Neural cell (in vitro differentiated cells): ENCODE results near the gene HOMEZ. TPM values are rescaled to one million over a fixed set of nuclear protein-coding genes. Genes with fewer than 3 reads are reported as not detected.
"Not testable (repeated sequence)": the region's sequence is repeated elsewhere in the genome, so short reads cannot be mapped to it uniquely, and the experiment has no call there.

Experiments used
- H2AFZ ChIP-seq: fragments of 200-600, 300-800 bp; sonication (generic), shearing (Covaris generic); 2 replicates; pipeline ENCODE4 v1.6.0; 2014; ENCODE audit warnings: low read depth, mild to moderate bottlenecking, antibody characterized with exemption, low read length, moderate library complexity
- H3F3A ChIP-seq: fragments of 200-600 bp; shearing (Covaris generic); 2 replicates; pipeline ENCODE4 v1.6.1; 2016; ENCODE audit warnings: mild to moderate bottlenecking, moderate library complexity, mixed read lengths, antibody characterized with exemption, low read length; ENCODE audit not compliant: insufficient read depth, poor library complexity, severe bottlenecking
- H3K27ac ChIP-seq: fragments of 200-600, 300-800 bp; sonication (generic), shearing (Covaris generic); 2 replicates; pipeline ENCODE4 v1.5.1; 2014; ENCODE audit warnings: mild to moderate bottlenecking, low read length, moderate library complexity
- H3K27me3 ChIP-seq: fragments of 300-800, 200-600 bp; sonication (generic), shearing (Covaris generic); 2 replicates; pipeline ENCODE4 v1.6.0; 2014; ENCODE audit warnings: mild to moderate bottlenecking, low read depth, low read length, moderate library complexity; ENCODE audit not compliant: insufficient read depth
- H3K36me3 ChIP-seq: fragments of 300-800, 200-600 bp; sonication (generic), shearing (Covaris generic); 2 replicates; pipeline ENCODE4 v1.5.1; 2014; ENCODE audit warnings: mild to moderate bottlenecking, antibody characterized with exemption, low read length, moderate library complexity; ENCODE audit not compliant: insufficient read depth
- H3K4me2 ChIP-seq: fragments of 300-800, 200-600 bp; sonication (generic), shearing (Covaris generic); 2 replicates; pipeline ENCODE4 v1.6.0; 2014; ENCODE audit warnings: mild to moderate bottlenecking, low read length
- H3K4me3 ChIP-seq: fragments of 300-800, 200-600 bp; sonication (generic), shearing (Covaris generic); 2 replicates; pipeline ENCODE4 v1.5.1; 2014; ENCODE audit warnings: mild to moderate bottlenecking, low read length, moderate library complexity
- H3K79me2 ChIP-seq: fragments of 200-600 bp; shearing (Covaris generic); replicated peaks from 2 replicates; pipeline ENCODE4 v1.6.0; 2014; ENCODE audit warnings: mild to moderate bottlenecking, low read length, moderate library complexity; ENCODE audit not compliant: insufficient read depth
- H3K9ac ChIP-seq: fragments of 300-800, 200-600 bp; sonication (generic), shearing (Covaris generic); 2 replicates; pipeline ENCODE4 v1.6.1; 2016; ENCODE audit warnings: mild to moderate bottlenecking, low read length, mixed read lengths
- H3K9me2 ChIP-seq: fragments of 200-600 bp; shearing (Covaris generic); 2 replicates; pipeline ENCODE4 v1.6.1; 2016; ENCODE audit warnings: mild to moderate bottlenecking, low read length, mixed read lengths; ENCODE audit not compliant: insufficient read depth
- H3K9me3 ChIP-seq: fragments of 200-600, 300-800 bp; sonication (generic), shearing (Covaris generic); 2 replicates; pipeline ENCODE4 v1.6.1; 2016; ENCODE audit warnings: mild to moderate bottlenecking, mixed run types, low read length, moderate library complexity, mixed read lengths
- H4K20me1 ChIP-seq: fragments of 200-600 bp; shearing (Covaris generic); 2 replicates; pipeline ENCODE4 v1.6.1; 2016; ENCODE audit warnings: mild to moderate bottlenecking, mixed run types; ENCODE audit not compliant: insufficient read depth
- CTCF ChIP-seq: fragments of 450-650 bp; IDR thresholded peaks from 2 replicates; pipeline ENCODE4 v1.5.1; 2014; ENCODE audit warnings: antibody characterized with exemption, mild to moderate bottlenecking, moderate library complexity; ENCODE audit not compliant: poor library complexity, severe bottlenecking
- EP300 ChIP-seq: fragments of 450-650 bp; conservative IDR thresholded peaks from 2 replicates; pipeline ENCODE4 v1.6.1; 2014; ENCODE audit warnings: antibody characterized with exemption, mild to moderate bottlenecking, moderate library complexity; ENCODE audit not compliant: poor library complexity, severe bottlenecking
- EZH2 ChIP-seq: fragments of 200-600, 300-800 bp; shearing (Covaris generic), sonication (generic); IDR thresholded peaks from 2 replicates; pipeline ENCODE4 v1.6.1; 2014; ENCODE audit warnings: antibody characterized with exemption, low read length, borderline replicate concordance, mild to moderate bottlenecking; ENCODE audit not compliant: insufficient read depth, poor library complexity, severe bottlenecking
- MXI1 ChIP-seq: fragments of 450-650 bp; conservative IDR thresholded peaks from 2 replicates; pipeline ENCODE4 v1.6.1; 2014; ENCODE audit warnings: antibody characterized with exemption, mild to moderate bottlenecking; ENCODE audit not compliant: poor library complexity, severe bottlenecking
- POLR2AphosphoS5 ChIP-seq: IDR thresholded peaks from 2 replicates; pipeline ENCODE4 v1.6.1; 2012
- RAD21 ChIP-seq: fragments of 450-650 bp; conservative IDR thresholded peaks from 2 replicates; pipeline ENCODE4 v1.6.1; 2014; ENCODE audit warnings: antibody characterized with exemption, mild to moderate bottlenecking, moderate library complexity
- REST ChIP-seq: IDR thresholded peaks from 2 replicates; pipeline ENCODE4 v1.6.1; 2012; ENCODE audit warnings: borderline replicate concordance
- SMC3 ChIP-seq: fragments of 450-650 bp; conservative IDR thresholded peaks from 2 replicates; pipeline ENCODE4 v1.6.1; 2014; ENCODE audit warnings: antibody characterized with exemption, mild to moderate bottlenecking, moderate library complexity; ENCODE audit not compliant: poor library complexity
- TAF1 ChIP-seq: IDR thresholded peaks from 2 replicates; pipeline ENCODE4 v1.6.1; 2012; ENCODE audit warnings: low read depth
- polyA plus RNA-seq: library from polyadenylated mRNA; depleted of rRNA; stranded (reverse); fragments of >200 nt; gene quantifications from 2 replicates; pipeline ENCODE4 v1.2.3, GENCODE V29; 2014

HOMEZ gene
- polyA plus RNA-seq, 1 donor from 2014 or later, result 6.6 TPM

DNA sequence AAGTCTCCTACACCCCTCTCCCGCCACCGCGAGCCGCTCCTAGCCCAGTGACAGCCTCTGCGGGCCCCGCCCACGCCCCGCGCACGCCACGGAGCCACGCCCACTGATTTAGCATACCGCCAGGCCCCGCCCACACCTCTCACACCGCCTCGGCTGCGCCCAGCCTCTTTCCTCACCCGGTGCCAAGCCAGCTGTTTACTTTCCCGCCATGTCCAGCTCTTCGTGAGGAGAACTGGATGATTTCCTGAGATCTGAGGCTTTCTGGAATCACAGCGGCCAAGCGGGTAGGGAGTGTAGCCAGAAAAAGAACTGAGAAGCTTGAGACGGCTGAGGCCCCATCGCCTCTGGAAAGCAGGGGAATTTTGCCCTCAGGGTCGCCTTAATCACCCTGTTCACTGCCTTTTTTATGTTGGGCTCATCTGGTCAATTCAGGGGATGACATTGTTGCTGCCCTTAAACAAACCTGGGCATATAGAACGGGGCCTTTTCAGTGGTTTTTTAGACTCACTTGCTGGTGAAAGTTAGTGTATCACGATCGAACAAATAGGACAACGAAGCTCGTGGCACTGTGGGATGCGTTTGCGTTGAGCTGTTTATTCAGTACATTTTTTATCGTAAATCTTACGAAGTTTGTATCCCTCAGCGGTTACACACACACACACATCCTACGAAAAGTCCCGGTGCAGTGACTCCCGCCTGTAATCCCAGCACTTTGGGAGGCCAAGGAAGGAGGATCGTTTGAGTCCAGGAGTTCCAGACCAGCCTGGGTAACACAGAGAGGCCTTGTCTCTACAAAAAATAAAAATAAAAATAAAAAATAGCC lies 47.9 kb downstream of the HOMEZ start, which contains the start of gene RNF212B:
TSS of gene RNF212B (plus strand) at position 165 of the 823 bp plus-strand sequence. CDS start 2,410 bp downstream, outside the sequence.
- Histone ChIP-seq H3F3A (no peaks in the 10 kb centered on the region), H2AFZ (peak within 1 kb of the TSS; percentile 12), H3K27me3 (no peaks in the 10 kb centered on the region), H3K4me3 (peak within 1 kb of the TSS; percentile 52), H3K9me3 (no peaks in the 10 kb centered on the region), H3K9me2 (no peaks in the 10 kb centered on the region), H4K20me1 (no peaks in the 10 kb centered on the region), H3K9ac (no peak within 1 kb of the TSS), H3K4me2 (no peak within 1 kb of the TSS), H3K27ac (no peak within 1 kb of the TSS), H3K36me3 (no peaks in the 10 kb centered on the region), H3K79me2 (no peaks in the 10 kb centered on the region)
- TF ChIP-seq SMC3 (no peak), REST (no peak), EP300 (no peak), RAD21 (no peak), MXI1 (no peak), POLR2AphosphoS5 (no peak), EZH2 (no peak), CTCF (no peak), TAF1 (no peak)

- H3K4me2 ChIP-seq, H3K27me3 ChIP-seq, H3K9me2 ChIP-seq, H2AFZ ChIP-seq, H3K9me3 ChIP-seq, H3K79me2 ChIP-seq, H3F3A ChIP-seq, H3K4me3 ChIP-seq, H4K20me1 ChIP-seq, H3K9ac ChIP-seq, H3K27ac ChIP-seq, H3K36me3 ChIP-seq: not testable (repeated sequence)
Measured at GRCh38 chr14:23232241-23232808, 53.6 kb downstream of the HOMEZ start.
